Caco-2 (cell line): ENCODE results near the gene KRT86. TPM values are rescaled to one million over a fixed set of nuclear protein-coding genes. Genes with fewer than 3 reads are reported as not detected.
A peak's percentile ranks its signal among the peaks of the same experiment; 100 is the strongest.

Experiments used
- BruUV-seq: library from RNA; stranded (reverse); fragments of 400-500 nt; replicated peaks from 2 replicates; lab custom pipeline; 2021; lab: Mats Ljungman, UMichigan
- CTCF ChIA-PET: fragments of 300-600 bp; sonication (Branson Sonifier 250); formaldehyde crosslinking; loops from one replicate; lab custom pipeline; 2022; ENCODE audit warnings: antibody characterized with exemption; lab: Charles Lee
- POLR2A ChIA-PET: fragments of 300-600 bp; sonication (Branson Sonifier 250); formaldehyde crosslinking; loops from one replicate; lab custom pipeline; 2022; ENCODE audit warnings: antibody characterized with exemption; lab: Charles Lee
- DNase-seq, 2 experiments: peaks; one replicate each; pipeline versions ENCODE4 v3.0.0 to v3.0.0-alpha.2; 2020 to 2022
- H3K27me3 ChIP-seq: replicated peaks from 2 replicates; pipeline ENCODE4 v1.6.0; 2011; ENCODE audit warnings: low read length; ENCODE audit not compliant: control insufficient read depth, insufficient read depth
- H3K36me3 ChIP-seq: 2 replicates; pipeline ENCODE4 v1.5.1; 2011; ENCODE audit warnings: low read length; ENCODE audit not compliant: control insufficient read depth, insufficient read depth
- H3K4me1 ChIP-seq: fragments of 250-450 bp; sonication (Bioruptor Pico); 2 replicates; pipeline ENCODE4 v1.5.1; 2020; ENCODE audit warnings: mild to moderate bottlenecking
- H3K4me3 ChIP-seq: 2 replicates; pipeline ENCODE4 v1.5.1; 2011; ENCODE audit warnings: low read depth, mild to moderate bottlenecking, control low read depth, low read length
- H3K9me3 ChIP-seq: fragments of 250-450 bp; sonication (Bioruptor Pico); 2 replicates; pipeline ENCODE4 v1.5.1; 2020; ENCODE audit warnings: mild to moderate bottlenecking, moderate library complexity
- H3K27ac Mint-ChIP-seq: one replicate; pipeline ENCODE4 v1.8.0; 2022; ENCODE audit warnings: mixed read lengths; ENCODE audit not compliant: unreplicated experiment
- H3K27me3 Mint-ChIP-seq: one replicate; pipeline ENCODE4 v1.8.0; 2022; ENCODE audit warnings: mixed read lengths; ENCODE audit not compliant: insufficient read depth, unreplicated experiment
- H3K36me3 Mint-ChIP-seq: one replicate; pipeline ENCODE4 v1.8.0; 2022; ENCODE audit warnings: mild to moderate bottlenecking, mixed read lengths; ENCODE audit not compliant: insufficient read depth, unreplicated experiment
- H3K4me1 Mint-ChIP-seq: one replicate; pipeline ENCODE4 v1.8.0; 2022; ENCODE audit warnings: low read depth, mixed read lengths; ENCODE audit not compliant: unreplicated experiment
- H3K4me3 Mint-ChIP-seq: one replicate; pipeline ENCODE4 v1.8.0; 2022; ENCODE audit warnings: mild to moderate bottlenecking, moderate library complexity, mixed read lengths; ENCODE audit not compliant: unreplicated experiment
- H3K9me3 Mint-ChIP-seq: one replicate; pipeline ENCODE4 v1.8.0; 2022; ENCODE audit warnings: mixed read lengths; ENCODE audit not compliant: unreplicated experiment
- CTCF ChIP-seq, 2 experiments: fragments of 200-600 bp in 1 of 2; IDR thresholded peaks; 1 replicate in 1 of 2; 2 replicates in 1 of 2; pipeline versions ENCODE4 v1.5.1 to v1.8.0; 2011 to 2022; ENCODE audit warnings: antibody characterized with exemption in 1 of 2, control low read depth in 1 of 2, inconsistent platforms in 1 of 2, low read depth in 1 of 2, low read length in 1 of 2, mild to moderate bottlenecking in 1 of 2, moderate library complexity in 1 of 2; ENCODE audit not compliant: insufficient read depth in 1 of 2, severe bottlenecking in 1 of 2, unreplicated experiment in 1 of 2
- intact Hi-C: fragments of 100-400 bp; cut with micrococcal nuclease; formaldehyde crosslinking; loops from one replicate; pipeline ENCODE4 v1.10.0; 2022; ENCODE audit not compliant: unreplicated experiment
- total RNA-seq: library from RNA; stranded (reverse); gene quantifications from 2 replicates; pipeline ENCODE4 v1.2.3, GENCODE V29; 2022

Gene KRT86
- total RNA-seq, 1 experiment from 2014 or later = not detected

- no TSS peak for BruUV-seq
Measured at GRCh38 chr12:52231305-52232202, 42.9 kb upstream of the KRT86 start.

GRCh38 chr12:52232203-52232673 is 42.2 kb upstream of the KRT86 start:
- H3K27ac Mint-ChIP-seq = peak overlapping the region; percentile 18
- Histone ChIP-seq H3K9me3 (no peaks in the 10 kb centered on the region), H3K27me3 (no peaks in the 10 kb centered on the region), H3K4me1 (peaks cover 54% of the 10 kb centered on the region), H3K36me3 (no peaks in the 10 kb centered on the region), H3K4me3 (no peak overlapping the region)
- ChIA-PET CTCF (no interaction called here), POLR2A (no interaction called here)
- H3K4me3 Mint-ChIP-seq = peak overlapping the region; percentile 61
- H3K36me3 Mint-ChIP-seq = peaks cover 5% of the 10 kb centered on the region
- peaks cover 42% of the 10 kb centered on the region for H3K4me1 Mint-ChIP-seq
- no TSS peak for BruUV-seq
- no peak for TF ChIP-seq CTCF (IDR thresholded peaks at IDR 0.05; ENCODE audit: insufficient read depth in 1 of 2, low read depth in 1 of 2, low read length in 1 of 2, severe bottlenecking in 1 of 2, unreplicated experiment in 1 of 2)
- peaks cover 10% of the 10 kb centered on the region for H3K9me3 Mint-ChIP-seq
- no peak for DNase-seq
- no peaks in the 10 kb centered on the region for H3K27me3 Mint-ChIP-seq
- intact Hi-C loops = no loop called here

More at GRCh38 chr12:52231305-52232202, 42.9 kb upstream of the KRT86 start:
- Histone ChIP-seq H3K4me1 (peaks cover 57% of the 10 kb centered on the region), H3K27me3 (no peaks in the 10 kb centered on the region), H3K4me3 (no peak overlapping the region), H3K9me3 (no peaks in the 10 kb centered on the region), H3K36me3 (no peaks in the 10 kb centered on the region)
- H3K27me3 Mint-ChIP-seq = no peaks in the 10 kb centered on the region
- DNase-seq = no peak
- intact Hi-C loops = no loop called here
- CTCF ChIA-PET = no interaction called here
- peak overlapping the region; percentile 61 for H3K4me3 Mint-ChIP-seq
- POLR2A ChIA-PET = no interaction called here
- no peak for TF ChIP-seq CTCF (IDR thresholded peaks at IDR 0.05; ENCODE audit: insufficient read depth in 1 of 2, low read depth in 1 of 2, low read length in 1 of 2, severe bottlenecking in 1 of 2, unreplicated experiment in 1 of 2)
- peak overlapping the region; percentile 18 for H3K27ac Mint-ChIP-seq
- peaks cover 10% of the 10 kb centered on the region for H3K9me3 Mint-ChIP-seq
- H3K4me1 Mint-ChIP-seq = peaks cover 48% of the 10 kb centered on the region
- peaks cover 5% of the 10 kb centered on the region for H3K36me3 Mint-ChIP-seq

GRCh38 chr12:52232674-52233461 is 41.6 kb upstream of the KRT86 start, which contains the start of gene KRT7:
KRT7 (plus strand) TSS chr12:52233243; CDS start chr12:52233297, 54 bp downstream.
- Mint-ChIP-seq H3K36me3 (peaks cover 5% of the 10 kb centered on the region), H3K9me3 (peaks cover 4% of the 10 kb centered on the region), H3K27me3 (no peaks in the 10 kb centered on the region), H3K4me1 (peaks cover 47% of the 10 kb centered on the region), H3K4me3 (peak within 1 kb of the TSS; percentile 61), H3K27ac (peak within 1 kb of the TSS; percentile 61)
- no TSS peak for BruUV-seq
- POLR2A ChIA-PET = no interaction called here
- Histone ChIP-seq H3K27me3 (no peaks in the 10 kb centered on the region), H3K4me1 (peaks cover 54% of the 10 kb centered on the region), H3K9me3 (no peaks in the 10 kb centered on the region), H3K4me3 (no peak within 1 kb of the TSS), H3K36me3 (no peaks in the 10 kb centered on the region)
- no peak for DNase-seq
- intact Hi-C loops = no loop called here
- no peak for TF ChIP-seq CTCF (IDR thresholded peaks at IDR 0.05; ENCODE audit: insufficient read depth in 1 of 2, low read depth in 1 of 2, low read length in 1 of 2, severe bottlenecking in 1 of 2, unreplicated experiment in 1 of 2)
- CTCF ChIA-PET = no interaction called here
